Nephron (organoid): Measurements from ENCODE around the gene XPC.
"Not testable (repeated sequence)": the region's sequence is repeated elsewhere in the genome, so short reads cannot be mapped to it uniquely, and the experiment has no call there.

Experiments
- H3K27ac Mint-ChIP-seq, 3 experiments: 2 replicates each; pipeline ENCODE4 v1.8.0; 2020; ENCODE audit warnings: mixed read lengths in 3 of 3, mild to moderate bottlenecking in 2 of 3, moderate library complexity in 1 of 3
- H3K27me3 Mint-ChIP-seq: 2 replicates; pipeline ENCODE4 v1.8.0; 2021; ENCODE audit warnings: low read depth, mild to moderate bottlenecking, moderate library complexity, mixed read lengths
- H3K36me3 Mint-ChIP-seq: 2 replicates; pipeline ENCODE4 v1.8.0; 2020; ENCODE audit warnings: low read depth, mixed read lengths
- H3K4me1 Mint-ChIP-seq: 2 replicates; pipeline ENCODE4 v1.8.0; 2020; ENCODE audit warnings: mixed read lengths
- H3K4me3 Mint-ChIP-seq, 3 experiments: 2 replicates each; pipeline ENCODE4 v1.8.0; 2020; ENCODE audit warnings: mild to moderate bottlenecking in 3 of 3, mixed read lengths in 3 of 3, moderate library complexity in 2 of 3
- H3K9me3 Mint-ChIP-seq: 2 replicates; pipeline ENCODE4 v1.8.0; 2020; ENCODE audit warnings: mixed read lengths
- CTCF ChIP-seq, 3 experiments: fragments of 200-600 bp; sonication (generic); IDR thresholded peaks; one replicate each; pipeline ENCODE4 v1.5.0; 2021; ENCODE audit warnings: antibody characterized with exemption in 3 of 3; ENCODE audit not compliant: unreplicated experiment in 3 of 3

Gene XPC

GRCh38 chr3:14124223-14124614, 54.2 kb downstream of the XPC start:
- Mint-ChIP-seq H3K9me3 (no peaks in the 10 kb centered on the region), H3K4me1 (peaks cover 55% of the 10 kb centered on the region), H3K36me3 (peaks cover 34% of the 10 kb centered on the region), H3K27me3 (peaks cover 4% of the 10 kb centered on the region), H3K4me3 (peak overlapping the region; percentile 96 to 100 (median 99)), H3K27ac (peak overlapping the region in 2 of 3 experiments; percentile 65 to 81)
- no peak for TF ChIP-seq CTCF (IDR thresholded peaks at IDR 0.05; ENCODE audit: unreplicated experiment in 3 of 3)

GRCh38 chr3:14123308-14124222, 54.8 kb downstream of the XPC start:
- peaks cover 55% of the 10 kb centered on the region for H3K4me1 Mint-ChIP-seq
- H3K27ac Mint-ChIP-seq = peak overlapping the region in 2 of 3 experiments; percentile 65 to 81
- peaks cover 4% of the 10 kb centered on the region for H3K27me3 Mint-ChIP-seq
- peaks cover 29% of the 10 kb centered on the region for H3K36me3 Mint-ChIP-seq
- H3K9me3 Mint-ChIP-seq = no peaks in the 10 kb centered on the region
- no peak for TF ChIP-seq CTCF (IDR thresholded peaks at IDR 0.05; ENCODE audit: unreplicated experiment in 3 of 3)
- peak overlapping the region; percentile 96 to 100 (median 99) for H3K4me3 Mint-ChIP-seq

- no peak overlapping the region for H3K27ac Mint-ChIP-seq
- H3K27me3 Mint-ChIP-seq = peaks cover 4% of the 10 kb centered on the region
- H3K36me3 Mint-ChIP-seq = peaks cover 19% of the 10 kb centered on the region
- H3K4me1 Mint-ChIP-seq = peaks cover 46% of the 10 kb centered on the region
- no peaks in the 10 kb centered on the region for H3K9me3 Mint-ChIP-seq
- no peak for TF ChIP-seq CTCF (IDR thresholded peaks at IDR 0.05; ENCODE audit: unreplicated experiment in 3 of 3)
- H3K4me3 Mint-ChIP-seq = peak overlapping the region; percentile 96 to 100 (median 99)
These were observed 56.1 kb downstream of the XPC start for GRCh38 chr3:14122301-14122700.

- Mint-ChIP-seq H3K4me3 (peak overlapping the region in 2 of 3 experiments; percentile 96 to 100), H3K27me3 (peaks cover 4% of the 10 kb centered on the region), H3K4me1 (peaks cover 44% of the 10 kb centered on the region), H3K36me3 (peaks cover 19% of the 10 kb centered on the region), H3K9me3 (no peaks in the 10 kb centered on the region), H3K27ac (peak overlapping the region in 1 of 3 experiments; percentile 35)
- no peak for TF ChIP-seq CTCF (IDR thresholded peaks at IDR 0.05; ENCODE audit: unreplicated experiment in 3 of 3)
These were observed 56.5 kb downstream of the XPC start for GRCh38 chr3:14121859-14122258.

- peaks cover 19% of the 10 kb centered on the region for H3K36me3 Mint-ChIP-seq
- H3K4me3 Mint-ChIP-seq = peak overlapping the region in 1 of 3 experiments; percentile 32
- H3K4me1 Mint-ChIP-seq = peaks cover 36% of the 10 kb centered on the region
- peak overlapping the region; percentile 14 to 35 (median 35) for H3K27ac Mint-ChIP-seq
- not testable (repeated sequence) for H3K27me3 Mint-ChIP-seq, H3K9me3 Mint-ChIP-seq
These were observed 57.4 kb downstream of the XPC start for GRCh38 chr3:14120921-14121448.

- Mint-ChIP-seq H3K4me1 (peaks cover 31% of the 10 kb centered on the region), H3K36me3 (peaks cover 19% of the 10 kb centered on the region), H3K27ac (no peak overlapping the region), H3K9me3 (no peaks in the 10 kb centered on the region), H3K27me3 (peaks cover 1% of the 10 kb centered on the region), H3K4me3 (peak overlapping the region in 2 of 3 experiments; percentile 9 to 32)
- TF ChIP-seq CTCF (IDR thresholded peaks at IDR 0.05; ENCODE audit: unreplicated experiment in 3 of 3) = no peak
These were observed 58.1 kb downstream of the XPC start for GRCh38 chr3:14120111-14120920.
